Measurements from ENCODE around the gene ARHGAP35.
"Not testable (repeated sequence)": the region's sequence is repeated elsewhere in the genome, so short reads cannot be mapped to it uniquely, and the experiment has no call there.

ARHGAP35 gene

GRCh38 chr19:46834984-46835383 lies 25.8 kb upstream of the ARHGAP35 start:
- no peak for DNase-seq (ENCODE audit: low spot score in 2 of 2)

GRCh38 chr19:46838160-46838559 lies 22.6 kb upstream of the ARHGAP35 start:
- H3K27ac Mint-ChIP-seq = no peak overlapping the region
- no peak overlapping the region for H3K4me3 Mint-ChIP-seq
- peaks cover 62% of the 10 kb centered on the region for H3K36me3 Mint-ChIP-seq
- ATAC-seq (no peak), DNase-seq (ENCODE audit: low spot score in 2 of 2) (no peak)
- peaks cover 4% of the 10 kb centered on the region for H3K4me1 Mint-ChIP-seq
- no peaks in the 10 kb centered on the region for H3K9me3 Mint-ChIP-seq

More at GRCh38 chr19:46834984-46835383, 25.8 kb upstream of the ARHGAP35 start:
- no peak overlapping the region for H3K27ac Mint-ChIP-seq
- no peak for ATAC-seq
- peaks cover 41% of the 10 kb centered on the region for H3K36me3 Mint-ChIP-seq
- H3K4me1 Mint-ChIP-seq = no peaks in the 10 kb centered on the region
- no peak overlapping the region for H3K4me3 Mint-ChIP-seq
- H3K9me3 Mint-ChIP-seq = no peaks in the 10 kb centered on the region

- peaks cover 76% of the 10 kb centered on the region for H3K36me3 Mint-ChIP-seq
- no peak overlapping the region for H3K27ac Mint-ChIP-seq
- peaks cover 4% of the 10 kb centered on the region for H3K4me1 Mint-ChIP-seq
- no peak for ATAC-seq
- no peaks in the 10 kb centered on the region for H3K9me3 Mint-ChIP-seq
- DNase-seq (ENCODE audit: low spot score in 2 of 2) = no peak
- no peak overlapping the region for H3K4me3 Mint-ChIP-seq
Measured at GRCh38 chr19:46839752-46840497, 20.9 kb upstream of the ARHGAP35 start.

- Mint-ChIP-seq H3K27ac (peak overlapping the region; percentile 20), H3K36me3 (peaks cover 82% of the 10 kb centered on the region), H3K9me3 (no peaks in the 10 kb centered on the region), H3K4me3 (no peak overlapping the region), H3K4me1 (peaks cover 5% of the 10 kb centered on the region)
- peak; percentile 71 for ATAC-seq
- DNase-seq (ENCODE audit: low spot score in 2 of 2) = peak in 1 of 2 donors; percentile 59
Measured at GRCh38 chr19:46840498-46840942, 20.3 kb upstream of the ARHGAP35 start.

GRCh38 chr19:46841458-46842083 lies 19.2 kb upstream of the ARHGAP35 start:
- Mint-ChIP-seq H3K36me3 (peaks cover 83% of the 10 kb centered on the region), H3K27ac (peak overlapping the region; percentile 34), H3K9me3 (no peaks in the 10 kb centered on the region), H3K4me3 (no peak overlapping the region), H3K4me1 (peaks cover 10% of the 10 kb centered on the region)
- ATAC-seq (no peak), DNase-seq (ENCODE audit: low spot score in 2 of 2) (no peak)

GRCh38 chr19:46842791-46843190 lies 18.0 kb upstream of the ARHGAP35 start:
- Mint-ChIP-seq H3K27ac (peak overlapping the region; percentile 3), H3K4me3 (no peak overlapping the region), H3K9me3 (no peaks in the 10 kb centered on the region), H3K36me3 (peaks cover 83% of the 10 kb centered on the region), H3K4me1 (peaks cover 16% of the 10 kb centered on the region)
- DNase-seq (ENCODE audit: low spot score in 2 of 2) (no peak), ATAC-seq (no peak)

GRCh38 chr19:46844067-46844489 lies 16.7 kb upstream of the ARHGAP35 start:
- H3K27ac Mint-ChIP-seq = no peak overlapping the region
- peaks cover 17% of the 10 kb centered on the region for H3K4me1 Mint-ChIP-seq
- no peaks in the 10 kb centered on the region for H3K9me3 Mint-ChIP-seq
- ATAC-seq (no peak), DNase-seq (ENCODE audit: low spot score in 2 of 2) (no peak)
- H3K36me3 Mint-ChIP-seq = peaks cover 72% of the 10 kb centered on the region
- no peak overlapping the region for H3K4me3 Mint-ChIP-seq

DNA sequence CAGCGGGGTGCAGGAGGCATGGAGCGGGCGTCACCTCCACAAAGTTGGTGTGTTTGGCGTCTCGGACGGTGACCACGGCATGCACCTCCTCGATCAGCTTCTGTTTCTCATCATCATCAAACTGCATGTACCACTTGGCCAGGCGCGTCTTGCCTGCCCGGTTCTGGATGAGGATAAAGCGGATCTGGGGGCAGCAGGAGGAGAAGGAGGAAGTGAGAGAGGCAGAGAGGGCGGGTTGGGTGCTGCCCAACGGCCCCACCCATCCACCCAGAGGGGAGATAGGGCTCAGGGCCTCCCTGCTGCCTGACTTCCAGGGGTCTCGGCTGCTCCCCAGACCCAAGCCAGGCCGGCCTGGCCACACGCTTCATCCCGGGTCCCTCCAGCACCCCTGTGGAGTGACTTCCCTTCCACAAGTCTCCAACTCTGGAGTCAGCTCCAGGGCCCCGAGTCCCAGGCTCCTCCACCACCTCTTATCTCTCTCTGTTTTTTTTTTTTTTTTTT lies 14.8 kb upstream of the ARHGAP35 start:
- peaks cover 53% of the 10 kb centered on the region for H3K36me3 Mint-ChIP-seq
- no peak for DNase-seq (ENCODE audit: low spot score in 2 of 2)
- no peaks in the 10 kb centered on the region for H3K9me3 Mint-ChIP-seq
- H3K4me3 Mint-ChIP-seq = no peak overlapping the region
- no peak overlapping the region for H3K27ac Mint-ChIP-seq
- H3K4me1 Mint-ChIP-seq = peaks cover 36% of the 10 kb centered on the region
- no peak for ATAC-seq

DNA sequence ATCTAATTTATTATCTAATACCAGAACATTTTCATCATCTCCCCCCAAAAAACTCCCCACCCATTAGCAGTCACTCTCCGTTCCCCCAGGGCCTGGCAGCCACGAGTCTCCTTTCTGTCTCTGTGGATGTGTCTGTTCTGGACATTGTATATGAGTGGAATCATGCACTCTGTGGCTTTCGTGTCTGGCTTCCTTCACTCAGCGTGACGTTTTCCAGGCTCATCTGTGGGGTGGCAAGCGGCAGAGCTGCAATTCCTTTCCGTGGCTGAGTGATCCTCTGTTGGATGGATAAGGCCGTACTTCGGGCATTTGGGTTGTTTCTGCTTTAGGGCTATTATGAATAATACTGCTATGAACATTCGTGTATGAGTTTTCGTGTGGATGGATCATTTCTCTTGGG lies 13.3 kb upstream of the ARHGAP35 start:
- Mint-ChIP-seq H3K36me3 (peaks cover 48% of the 10 kb centered on the region), H3K27ac (peak overlapping the region; percentile 18), H3K4me1 (peaks cover 33% of the 10 kb centered on the region), H3K4me3 (no peak overlapping the region), H3K9me3 (no peaks in the 10 kb centered on the region)
- ATAC-seq (no peak), DNase-seq (ENCODE audit: low spot score in 2 of 2) (no peak)

DNA sequence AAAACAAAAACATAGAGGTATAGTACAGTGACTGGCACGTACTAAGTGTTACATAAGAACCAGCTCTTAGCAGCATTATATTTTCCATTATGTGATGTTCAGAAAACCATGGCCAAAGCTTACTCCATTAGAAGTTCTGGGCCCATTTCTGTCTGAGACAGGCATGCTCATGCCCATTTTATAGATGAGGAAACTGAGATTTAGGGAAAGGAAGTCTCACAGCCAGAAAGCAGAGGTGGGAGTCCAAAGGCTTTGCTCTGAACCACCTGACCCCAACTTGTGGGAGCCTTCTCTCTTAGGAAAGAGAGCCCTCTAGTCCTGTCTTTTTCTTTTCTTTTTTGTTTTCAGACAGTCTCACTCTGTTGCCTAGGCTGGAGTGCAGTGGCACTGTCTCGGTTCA lies 12.4 kb upstream of the ARHGAP35 start:
- ATAC-seq (no peak), DNase-seq (ENCODE audit: low spot score in 2 of 2) (no peak)
- Mint-ChIP-seq H3K36me3 (peaks cover 39% of the 10 kb centered on the region), H3K4me3 (no peak overlapping the region), H3K9me3 (no peaks in the 10 kb centered on the region), H3K4me1 (peaks cover 33% of the 10 kb centered on the region), H3K27ac (no peak overlapping the region)

GRCh38 chr19:46849610-46850009 lies 11.2 kb upstream of the ARHGAP35 start:
- ATAC-seq = no peak
- Mint-ChIP-seq H3K4me3 (peak overlapping the region; percentile 98), H3K36me3 (peaks cover 27% of the 10 kb centered on the region), H3K4me1 (peaks cover 33% of the 10 kb centered on the region), H3K27ac (peak overlapping the region; percentile 87), H3K9me3 (no peaks in the 10 kb centered on the region)
- no peak for DNase-seq (ENCODE audit: low spot score in 2 of 2)

GRCh38 chr19:46850228-46851203 lies 10.3 kb upstream of the ARHGAP35 start, which contains the start of gene AP2S1:
AP2S1 (minus strand) TSS chr19:46850846; CDS start chr19:46850766, 80 bp downstream.
- Mint-ChIP-seq H3K27ac (peak within 1 kb of the TSS; percentile 87), H3K4me3 (peak within 1 kb of the TSS; percentile 98), H3K9me3 (no peaks in the 10 kb centered on the region), H3K36me3 (peaks cover 18% of the 10 kb centered on the region), H3K4me1 (peaks cover 35% of the 10 kb centered on the region)
- DNase-seq (ENCODE audit: low spot score in 2 of 2) = peak; percentile 80 to 96
- ATAC-seq = peak; percentile 99

- no peak overlapping the region for H3K4me3 Mint-ChIP-seq
- ATAC-seq = no peak
- H3K27ac Mint-ChIP-seq = no peak overlapping the region
Measured at GRCh38 chr19:46852830-46853229, 8.0 kb upstream of the ARHGAP35 start.

DNA sequence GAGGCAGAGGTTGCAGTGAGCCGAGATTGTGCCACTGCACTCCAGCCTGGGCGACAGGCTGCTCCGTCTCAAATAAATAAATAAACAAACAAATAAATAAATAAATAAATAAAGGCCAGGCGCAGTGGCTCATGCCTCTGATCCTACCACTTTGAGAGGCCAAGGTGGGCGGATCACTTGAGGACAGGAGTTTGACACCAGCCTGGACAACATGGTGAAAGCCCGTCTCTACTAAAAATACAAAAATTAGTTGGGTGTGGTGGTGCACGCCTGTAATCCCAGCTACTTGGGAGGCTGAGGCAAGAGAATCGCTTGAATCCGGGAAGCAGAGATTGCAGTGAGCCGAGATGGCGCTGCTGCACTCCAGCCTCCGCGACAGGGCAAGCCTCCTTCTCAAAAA lies 6.1 kb upstream of the ARHGAP35 start:
- H3K27ac Mint-ChIP-seq; H3K9me3 Mint-ChIP-seq; H3K36me3 Mint-ChIP-seq; ATAC-seq; DNase-seq (ENCODE audit: low spot score in 2 of 2); H3K4me3 Mint-ChIP-seq: not testable (repeated sequence)
- H3K4me1 Mint-ChIP-seq = peaks cover 33% of the 10 kb centered on the region

More at GRCh38 chr19:46852830-46853229, 8.0 kb upstream of the ARHGAP35 start:
- H3K36me3 Mint-ChIP-seq = peaks cover 1% of the 10 kb centered on the region
- peaks cover 38% of the 10 kb centered on the region for H3K4me1 Mint-ChIP-seq
- no peak for DNase-seq (ENCODE audit: low spot score in 2 of 2)
- no peaks in the 10 kb centered on the region for H3K9me3 Mint-ChIP-seq

All from stimulated activated effector memory CD8-positive, alpha-beta T cell treated with anti-CD3 and anti-CD28 coated beads, Interleukin-12 subunit alpha, Interleukin-12 subunit beta, amount 100 ng/mL, for 72 hours (primary cell).